Peyer's patch (tissue), 4 donors: ENCODE results near the gene NEURL1B.

Source experiments
- POLR2A ChIP-seq, 2 donors: fragments of 450-650 bp; IDR thresholded peaks; one replicate each; pipeline ENCODE4 v1.5.1; 2017; ENCODE audit warnings: antibody characterized with exemption in 2 of 2, mild to moderate bottlenecking in 2 of 2, moderate library complexity in 2 of 2
- TF ChIP-seq, protein P1 (sequence below), 6 experiments: fragments of 450-650 bp in 4 of 6; fragments of 200-600 bp in 2 of 6; sonication (generic) in 1 of 6; IDR thresholded peaks; one replicate each; pipeline ENCODE4 v1.5.1; 2017 to 2019; ENCODE audit warnings: antibody characterized with exemption in 6 of 6, mild to moderate bottlenecking in 3 of 6, moderate library complexity in 1 of 6

DNA sequence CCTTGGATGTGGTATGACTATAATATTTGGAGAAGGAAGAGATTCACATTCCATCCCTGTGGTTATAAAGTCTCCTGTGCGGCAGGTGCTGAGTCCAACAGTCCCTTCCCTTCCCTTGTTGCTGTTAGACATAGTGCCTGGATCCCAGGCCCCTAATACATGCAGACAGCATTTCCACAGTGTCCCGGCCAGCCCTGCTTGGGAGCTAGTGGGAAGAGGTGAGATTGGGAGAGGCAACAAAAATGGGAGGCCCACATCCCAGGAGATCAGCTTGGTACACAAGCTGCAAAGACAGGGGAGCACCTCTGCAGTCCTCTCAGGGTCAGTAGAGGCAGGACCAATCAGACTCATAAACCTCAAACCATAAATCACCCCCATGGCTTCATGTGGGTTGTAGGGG, 3.3 kb upstream of the NEURL1B start:
- TF ChIP-seq, protein P1, sequence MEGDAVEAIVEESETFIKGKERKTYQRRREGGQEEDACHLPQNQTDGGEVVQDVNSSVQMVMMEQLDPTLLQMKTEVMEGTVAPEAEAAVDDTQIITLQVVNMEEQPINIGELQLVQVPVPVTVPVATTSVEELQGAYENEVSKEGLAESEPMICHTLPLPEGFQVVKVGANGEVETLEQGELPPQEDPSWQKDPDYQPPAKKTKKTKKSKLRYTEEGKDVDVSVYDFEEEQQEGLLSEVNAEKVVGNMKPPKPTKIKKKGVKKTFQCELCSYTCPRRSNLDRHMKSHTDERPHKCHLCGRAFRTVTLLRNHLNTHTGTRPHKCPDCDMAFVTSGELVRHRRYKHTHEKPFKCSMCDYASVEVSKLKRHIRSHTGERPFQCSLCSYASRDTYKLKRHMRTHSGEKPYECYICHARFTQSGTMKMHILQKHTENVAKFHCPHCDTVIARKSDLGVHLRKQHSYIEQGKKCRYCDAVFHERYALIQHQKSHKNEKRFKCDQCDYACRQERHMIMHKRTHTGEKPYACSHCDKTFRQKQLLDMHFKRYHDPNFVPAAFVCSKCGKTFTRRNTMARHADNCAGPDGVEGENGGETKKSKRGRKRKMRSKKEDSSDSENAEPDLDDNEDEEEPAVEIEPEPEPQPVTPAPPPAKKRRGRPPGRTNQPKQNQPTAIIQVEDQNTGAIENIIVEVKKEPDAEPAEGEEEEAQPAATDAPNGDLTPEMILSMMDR (IDR thresholded peaks at IDR 0.05): no peak
- TF ChIP-seq POLR2A (IDR thresholded peaks at IDR 0.05): no peak
